Measurements from ENCODE around the gene OR56A4. TPM values are rescaled to one million over a fixed set of nuclear protein-coding genes. Genes with fewer than 3 reads are reported as not detected.

The OR56A4 gene
- total RNA-seq (2014; rRNA removed; shearing (Covaris generic)): not detected in 2 replicates
- polyA plus RNA-seq (2015; cell fraction: cytosol; rRNA removed): not detected in 2 replicates
- polyA plus RNA-seq (2015; cell fraction: nucleus; rRNA removed): not detected in 2 replicates

- in situ Hi-C loops (cut with HindIII; ENCODE audit: low pct_unique_long_range_greater_than_20kb, low sequenced_read_pairs): no loop called here
- DNase-seq (ENCODE audit: low read depth, low spot score): no peak
Measured at GRCh38 chr11:6006846-6007245, at the start of gene OR56A4. TSS of gene OR56A4 (minus strand) at chr11:6006946. CDS start at chr11:6002992, 3,954 bp downstream.

GRCh38 chr11:6055569-6055968 lies 48.8 kb upstream of the OR56A4 start:
- no peak for DNase-seq (ENCODE audit: low read depth, low spot score)
- in situ Hi-C loops (cut with HindIII; ENCODE audit: low pct_unique_long_range_greater_than_20kb, low sequenced_read_pairs): no loop called here

GRCh38 chr11:6052374-6052773 lies 45.6 kb upstream of the OR56A4 start:
- in situ Hi-C loops (cut with HindIII; ENCODE audit: low pct_unique_long_range_greater_than_20kb, low sequenced_read_pairs): no loop called here
- no peak for DNase-seq (ENCODE audit: low read depth, low spot score)

- no peak for DNase-seq (ENCODE audit: low read depth, low spot score)
- in situ Hi-C loops (cut with HindIII; ENCODE audit: low pct_unique_long_range_greater_than_20kb, low sequenced_read_pairs): no loop called here
Measured at GRCh38 chr11:6040874-6041273, 34.1 kb upstream of the OR56A4 start.

- no peak for DNase-seq (ENCODE audit: low read depth, low spot score)
- in situ Hi-C loops (cut with HindIII; ENCODE audit: low pct_unique_long_range_greater_than_20kb, low sequenced_read_pairs): no loop called here
Measured at GRCh38 chr11:6030708-6031405, 24.1 kb upstream of the OR56A4 start, which contains the start of gene OR56A1. TSS of gene OR56A1 (minus strand) at chr11:6030758. CDS start at chr11:6027692, 3,066 bp downstream.

- DNase-seq (ENCODE audit: low read depth, low spot score): no peak
- in situ Hi-C loops (cut with HindIII; ENCODE audit: low pct_unique_long_range_greater_than_20kb, low sequenced_read_pairs): no loop called here
Measured at GRCh38 chr11:6027501-6027900, 20.8 kb upstream of the OR56A4 start.

GRCh38 chr11:6025056-6025455 lies 18.3 kb upstream of the OR56A4 start:
- in situ Hi-C loops (cut with HindIII; ENCODE audit: low pct_unique_long_range_greater_than_20kb, low sequenced_read_pairs): no loop called here
- no peak for DNase-seq (ENCODE audit: low read depth, low spot score)

- in situ Hi-C loops (cut with HindIII; ENCODE audit: low pct_unique_long_range_greater_than_20kb, low sequenced_read_pairs): no loop called here
- DNase-seq (ENCODE audit: low read depth, low spot score): peak; percentile 65
Measured at GRCh38 chr11:6022956-6023355, 16.2 kb upstream of the OR56A4 start.

- in situ Hi-C loops (cut with HindIII; ENCODE audit: low pct_unique_long_range_greater_than_20kb, low sequenced_read_pairs): no loop called here
- no peak for DNase-seq (ENCODE audit: low read depth, low spot score)
Measured at GRCh38 chr11:6013042-6013441, 6.3 kb upstream of the OR56A4 start.

- DNase-seq (ENCODE audit: low read depth, low spot score): peak; percentile 26
Measured at GRCh38 chr11:6012035-6012668, 5.4 kb upstream of the OR56A4 start.

GRCh38 chr11:6006395-6006794 lies 351 bp downstream of the OR56A4 start:
- in situ Hi-C loops (cut with HindIII; ENCODE audit: low pct_unique_long_range_greater_than_20kb, low sequenced_read_pairs): no loop called here
- no peak for DNase-seq (ENCODE audit: low read depth, low spot score)

More at GRCh38 chr11:6012035-6012668, 5.4 kb upstream of the OR56A4 start:
- in situ Hi-C loops (cut with HindIII; ENCODE audit: low pct_unique_long_range_greater_than_20kb, low sequenced_read_pairs): no loop called here

GRCh38 chr11:6002202-6002699 lies 4.5 kb downstream of the OR56A4 start:
- DNase-seq (ENCODE audit: low read depth, low spot score): no peak
- in situ Hi-C loops (cut with HindIII; ENCODE audit: low pct_unique_long_range_greater_than_20kb, low sequenced_read_pairs): no loop called here

GRCh38 chr11:5994791-5995190 lies 12.0 kb downstream of the OR56A4 start:
- in situ Hi-C loops (cut with HindIII; ENCODE audit: low pct_unique_long_range_greater_than_20kb, low sequenced_read_pairs): no loop called here
- no peak for DNase-seq (ENCODE audit: low read depth, low spot score)

GRCh38 chr11:5992604-5993251 lies 14.0 kb downstream of the OR56A4 start:
- DNase-seq (ENCODE audit: low read depth, low spot score): peak; percentile 61
- in situ Hi-C loops (cut with HindIII; ENCODE audit: low pct_unique_long_range_greater_than_20kb, low sequenced_read_pairs): no loop called here

GRCh38 chr11:5992150-5992549 lies 14.6 kb downstream of the OR56A4 start:
- DNase-seq (ENCODE audit: low read depth, low spot score): no peak
- in situ Hi-C loops (cut with HindIII; ENCODE audit: low pct_unique_long_range_greater_than_20kb, low sequenced_read_pairs): no loop called here

GRCh38 chr11:5989203-5989602 lies 17.5 kb downstream of the OR56A4 start:
- in situ Hi-C loops (cut with HindIII; ENCODE audit: low pct_unique_long_range_greater_than_20kb, low sequenced_read_pairs): no loop called here
- no peak for DNase-seq (ENCODE audit: low read depth, low spot score)

GRCh38 chr11:5986885-5987284 lies 19.9 kb downstream of the OR56A4 start, which contains the start of gene OR52L1:
TSS of gene OR52L1 (minus strand) at chr11:5986985. CDS start at chr11:5986930, 55 bp downstream.
- in situ Hi-C loops (cut with HindIII; ENCODE audit: low pct_unique_long_range_greater_than_20kb, low sequenced_read_pairs): no loop called here
- DNase-seq (ENCODE audit: low read depth, low spot score): no peak

GRCh38 chr11:5983443-5983842 lies 23.3 kb downstream of the OR56A4 start:
- in situ Hi-C loops (cut with HindIII; ENCODE audit: low pct_unique_long_range_greater_than_20kb, low sequenced_read_pairs): no loop called here
- DNase-seq (ENCODE audit: low read depth, low spot score): peak; percentile 6
